HG03521 (cell line): ENCODE results near the gene CLEC14A.

Source experiments
- ATAC-seq: cut with Tn5 transposase; IDR thresholded peaks from one replicate; pipeline ENCODE4 v1.9.1; 2021; ENCODE audit warnings: mild to moderate bottlenecking, moderate library complexity; ENCODE audit not compliant: unreplicated experiment

Gene CLEC14A

DNA sequence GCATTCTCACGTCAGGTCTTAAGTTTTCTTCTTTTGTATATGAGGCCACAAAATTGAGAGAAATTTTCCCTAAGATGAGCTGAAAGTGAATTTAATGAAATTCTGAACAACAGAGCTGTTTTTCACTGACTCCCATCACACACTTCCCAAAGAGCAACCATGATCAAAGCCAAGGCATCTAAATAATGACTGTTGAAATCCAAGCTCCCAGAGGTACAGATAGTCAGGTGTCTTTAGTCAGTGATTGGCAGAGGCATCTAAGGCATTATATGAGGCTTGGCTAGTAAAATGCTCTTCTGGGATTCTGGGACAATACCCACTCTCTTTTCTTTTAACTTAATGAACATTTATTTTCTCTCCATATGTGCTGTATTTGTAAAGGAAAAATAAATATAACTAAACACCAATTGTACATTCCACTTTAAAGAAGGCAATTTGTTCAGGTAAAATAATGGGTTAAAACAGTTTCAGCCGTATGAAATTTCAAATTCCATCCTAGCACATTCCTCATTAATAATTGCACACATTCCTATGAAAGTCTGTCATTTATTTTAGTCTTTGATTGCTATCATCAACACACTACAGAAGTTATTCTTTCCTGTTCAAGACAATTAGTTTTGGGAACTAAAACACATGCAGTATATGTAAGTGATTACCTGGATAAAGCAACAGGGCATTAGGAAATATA, 49.1 kb downstream of the CLEC14A start:
- ATAC-seq = no peak

GRCh38 chr14:38205949-38206665, 49.8 kb downstream of the CLEC14A start:
- ATAC-seq = no peak

GRCh38 chr14:38205119-38205813, 50.6 kb downstream of the CLEC14A start:
- no peak for ATAC-seq

- no peak for ATAC-seq
These were observed 51.2 kb downstream of the CLEC14A start for GRCh38 chr14:38204719-38205115.
